Measurements from ENCODE around the gene CSRNP3. TPM values are rescaled to one million over a fixed set of nuclear protein-coding genes. Genes with fewer than 3 reads are reported as not detected.

The CSRNP3 gene
- total RNA-seq, 1 experiment from 2014 or later = 39.5 TPM

- DNase-seq (ENCODE audit: low spot score) = no peak
- Histone ChIP-seq H3K9me3 (ENCODE audit: low read depth, low read length, poor library complexity, severe bottlenecking) (no peaks in the 10 kb centered on the region), H3K36me3 (ENCODE audit: insufficient read depth, low read length, poor library complexity, severe bottlenecking) (no peaks in the 10 kb centered on the region), H3K4me3 (ENCODE audit: low read depth, low read length, poor library complexity, severe bottlenecking) (no peak overlapping the region), H3K27me3 (replicated peaks; ENCODE audit: insufficient read depth, low read depth, low read length, poor library complexity) (no peaks in the 10 kb centered on the region), H3K27ac (ENCODE audit: low read depth, low read length, poor library complexity, severe bottlenecking) (no peak overlapping the region), H3K4me1 (ENCODE audit: insufficient read depth, low read length, poor library complexity, severe bottlenecking) (no peaks in the 10 kb centered on the region)
- no peak for TF ChIP-seq EZH2 (IDR thresholded peaks at IDR 0.05; ENCODE audit: borderline replicate concordance, low read depth, low read length, poor library complexity, severe bottlenecking)
- no peak for TF ChIP-seq CTCF (conservative IDR thresholded peaks at IDR 0.05; ENCODE audit: low read depth, low read length)
- intact Hi-C loops (cut with micrococcal nuclease; ENCODE audit: unreplicated experiment) = no loop called here
- ChIA-PET POLR2A (ENCODE audit: low non-redundant PET) (interaction anchor here (0.7 kb wide), 1 partner anchor 301 kb away, joined by 3 read pairs; no protein-coding TSS in a partner anchor), CTCF (no interaction called here)
- no TSS peak for BruUV-seq (replicated peaks)
Observed at GRCh38 chr2:165706960-165707487, 237.5 kb downstream of the CSRNP3 start.

GRCh38 chr2:165716091-165716490 is 246.6 kb downstream of the CSRNP3 start:
- H3K27ac ChIP-seq (ENCODE audit: low read depth, low read length, poor library complexity, severe bottlenecking) = no peak overlapping the region
- no peaks in the 10 kb centered on the region for H3K27me3 ChIP-seq (replicated peaks; ENCODE audit: insufficient read depth, low read depth, low read length, poor library complexity)
- no peak for DNase-seq (ENCODE audit: low spot score)
- no TSS peak for BruUV-seq (replicated peaks)
- intact Hi-C loops (cut with micrococcal nuclease; ENCODE audit: unreplicated experiment) = no loop called here
- H3K4me3 ChIP-seq (ENCODE audit: low read depth, low read length, poor library complexity, severe bottlenecking) = no peak overlapping the region
- CTCF ChIA-PET = no interaction called here
- TF ChIP-seq CTCF (conservative IDR thresholded peaks at IDR 0.05; ENCODE audit: low read depth, low read length) = no peak
- no peak for TF ChIP-seq EZH2 (IDR thresholded peaks at IDR 0.05; ENCODE audit: borderline replicate concordance, low read depth, low read length, poor library complexity, severe bottlenecking)
- POLR2A ChIA-PET (ENCODE audit: low non-redundant PET) = no interaction called here
- H3K4me1 ChIP-seq (ENCODE audit: insufficient read depth, low read length, poor library complexity, severe bottlenecking) = no peaks in the 10 kb centered on the region
- H3K9me3 ChIP-seq (ENCODE audit: low read depth, low read length, poor library complexity, severe bottlenecking) = no peaks in the 10 kb centered on the region
- H3K36me3 ChIP-seq (ENCODE audit: insufficient read depth, low read length, poor library complexity, severe bottlenecking) = no peaks in the 10 kb centered on the region

- H3K27ac ChIP-seq (ENCODE audit: low read depth, low read length, poor library complexity, severe bottlenecking) = no peak overlapping the region
- ChIA-PET CTCF (no interaction called here), POLR2A (ENCODE audit: low non-redundant PET) (no interaction called here)
- H3K9me3 ChIP-seq (ENCODE audit: low read depth, low read length, poor library complexity, severe bottlenecking) = no peaks in the 10 kb centered on the region
- no peak overlapping the region for H3K4me3 ChIP-seq (ENCODE audit: low read depth, low read length, poor library complexity, severe bottlenecking)
- DNase-seq (ENCODE audit: low spot score) = no peak
- no peaks in the 10 kb centered on the region for H3K4me1 ChIP-seq (ENCODE audit: insufficient read depth, low read length, poor library complexity, severe bottlenecking)
- BruUV-seq (replicated peaks) = no TSS peak
- intact Hi-C loops (cut with micrococcal nuclease; ENCODE audit: unreplicated experiment) = no loop called here
- TF ChIP-seq EZH2 (IDR thresholded peaks at IDR 0.05; ENCODE audit: borderline replicate concordance, low read depth, low read length, poor library complexity, severe bottlenecking) = no peak
- TF ChIP-seq CTCF (conservative IDR thresholded peaks at IDR 0.05; ENCODE audit: low read depth, low read length) = no peak
- H3K36me3 ChIP-seq (ENCODE audit: insufficient read depth, low read length, poor library complexity, severe bottlenecking) = no peaks in the 10 kb centered on the region
- H3K27me3 ChIP-seq (replicated peaks; ENCODE audit: insufficient read depth, low read depth, low read length, poor library complexity) = no peaks in the 10 kb centered on the region
Observed at GRCh38 chr2:165718610-165719210, 249.2 kb downstream of the CSRNP3 start.
